Peyer's patch (tissue), 4 donors: ENCODE data around the gene MAGEB17.

Experiments used
- POLR2A ChIP-seq, 2 donors: fragments of 450-650 bp; IDR thresholded peaks; one replicate each; pipeline ENCODE4 v1.5.1; 2017; ENCODE audit warnings: antibody characterized with exemption in 2 of 2, mild to moderate bottlenecking in 2 of 2, moderate library complexity in 2 of 2
- TF ChIP-seq, protein P1 (sequence below), 6 experiments: fragments of 450-650 bp in 4 of 6; fragments of 200-600 bp in 2 of 6; sonication (generic) in 1 of 6; IDR thresholded peaks; one replicate each; pipeline ENCODE4 v1.5.1; 2017 to 2019; ENCODE audit warnings: antibody characterized with exemption in 6 of 6, mild to moderate bottlenecking in 3 of 6, moderate library complexity in 1 of 6

DNA sequence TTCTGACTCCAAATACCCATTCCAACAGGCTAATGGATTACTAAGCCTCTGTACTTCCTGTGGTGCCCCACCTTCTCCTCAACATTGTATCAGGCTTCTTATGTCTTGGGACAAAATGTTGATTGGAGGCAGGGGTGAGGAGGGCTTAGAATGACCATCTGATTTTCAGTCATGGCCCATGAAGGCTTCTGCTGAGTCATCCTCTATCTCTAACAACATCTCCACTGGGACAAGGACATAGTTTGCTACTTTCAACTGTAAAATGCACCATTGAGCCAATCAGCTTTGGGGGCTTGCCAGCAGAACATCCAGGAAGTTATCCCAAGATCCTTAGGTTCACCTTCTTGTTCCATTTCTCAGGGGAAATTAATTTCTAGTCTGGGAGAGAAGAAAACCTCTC is 29.5 kb downstream of the MAGEB17 start:
- TF ChIP-seq, protein P1, sequence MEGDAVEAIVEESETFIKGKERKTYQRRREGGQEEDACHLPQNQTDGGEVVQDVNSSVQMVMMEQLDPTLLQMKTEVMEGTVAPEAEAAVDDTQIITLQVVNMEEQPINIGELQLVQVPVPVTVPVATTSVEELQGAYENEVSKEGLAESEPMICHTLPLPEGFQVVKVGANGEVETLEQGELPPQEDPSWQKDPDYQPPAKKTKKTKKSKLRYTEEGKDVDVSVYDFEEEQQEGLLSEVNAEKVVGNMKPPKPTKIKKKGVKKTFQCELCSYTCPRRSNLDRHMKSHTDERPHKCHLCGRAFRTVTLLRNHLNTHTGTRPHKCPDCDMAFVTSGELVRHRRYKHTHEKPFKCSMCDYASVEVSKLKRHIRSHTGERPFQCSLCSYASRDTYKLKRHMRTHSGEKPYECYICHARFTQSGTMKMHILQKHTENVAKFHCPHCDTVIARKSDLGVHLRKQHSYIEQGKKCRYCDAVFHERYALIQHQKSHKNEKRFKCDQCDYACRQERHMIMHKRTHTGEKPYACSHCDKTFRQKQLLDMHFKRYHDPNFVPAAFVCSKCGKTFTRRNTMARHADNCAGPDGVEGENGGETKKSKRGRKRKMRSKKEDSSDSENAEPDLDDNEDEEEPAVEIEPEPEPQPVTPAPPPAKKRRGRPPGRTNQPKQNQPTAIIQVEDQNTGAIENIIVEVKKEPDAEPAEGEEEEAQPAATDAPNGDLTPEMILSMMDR (IDR thresholded peaks at IDR 0.05), result no peak
- no peak for TF ChIP-seq POLR2A (IDR thresholded peaks at IDR 0.05)
